Measurements from ENCODE around the gene RAPGEF1. TPM values are rescaled to one million over a fixed set of nuclear protein-coding genes. Genes with fewer than 3 reads are reported as not detected.

RAPGEF1 gene
- total and polyA plus RNA-seq, 2 experiments from 2014 or later: 9.9 to 82.8 TPM

DNA sequence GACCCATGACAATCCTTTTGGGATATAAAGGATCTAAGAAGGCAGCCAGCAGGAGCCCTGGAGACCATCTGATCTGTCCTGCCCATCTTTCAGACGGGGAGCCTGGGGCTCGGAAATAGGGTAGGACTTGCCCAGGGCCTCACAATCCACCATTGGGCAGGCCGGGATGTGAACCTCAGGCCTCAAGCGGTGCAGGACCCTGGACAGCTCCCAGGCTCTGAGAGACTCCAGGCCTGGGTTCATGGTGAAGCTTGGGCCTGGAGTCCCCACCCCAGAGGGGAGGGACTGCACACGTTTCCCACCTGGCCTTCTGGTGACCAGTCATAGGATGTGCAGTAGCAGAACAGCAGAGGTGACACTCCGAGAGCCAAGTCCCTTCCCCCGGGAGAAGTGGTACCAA is 36.6 kb upstream of the RAPGEF1 start:
- Histone ChIP-seq H3K9me2 (ENCODE audit: insufficient read depth) (no peaks in the 10 kb centered on the region), H3K4me3 (no peak overlapping the region), H3K79me2 (replicated peaks; ENCODE audit: insufficient read depth) (no peaks in the 10 kb centered on the region), H2AFZ (no peak overlapping the region), H3F3A (replicated peaks; ENCODE audit: low read depth) (no peaks in the 10 kb centered on the region), H3K27ac (ENCODE audit: low read depth) (no peak overlapping the region), H3K4me2 (no peak overlapping the region), H3K4me1 (ENCODE audit: insufficient read depth) (no peaks in the 10 kb centered on the region), H4K20me1 (replicated peaks; ENCODE audit: insufficient read depth) (no peaks in the 10 kb centered on the region), H3K27me3 (ENCODE audit: insufficient read depth) (no peaks in the 10 kb centered on the region), H3K36me3 (ENCODE audit: insufficient read depth) (no peaks in the 10 kb centered on the region)
- H3K4me1 Mint-ChIP-seq: no peaks in the 10 kb centered on the region
- H3K27ac Mint-ChIP-seq: no peak overlapping the region
- no peak overlapping the region for H3K4me3 Mint-ChIP-seq
- H3K27me3 Mint-ChIP-seq (ENCODE audit: insufficient read depth, low read depth, poor library complexity): peaks cover 3% of the 10 kb centered on the region
- H3K9me3 Mint-ChIP-seq: peaks cover 7% of the 10 kb centered on the region; the same call in 1 of the 3 replicates
- TF ChIP-seq, protein P1, sequence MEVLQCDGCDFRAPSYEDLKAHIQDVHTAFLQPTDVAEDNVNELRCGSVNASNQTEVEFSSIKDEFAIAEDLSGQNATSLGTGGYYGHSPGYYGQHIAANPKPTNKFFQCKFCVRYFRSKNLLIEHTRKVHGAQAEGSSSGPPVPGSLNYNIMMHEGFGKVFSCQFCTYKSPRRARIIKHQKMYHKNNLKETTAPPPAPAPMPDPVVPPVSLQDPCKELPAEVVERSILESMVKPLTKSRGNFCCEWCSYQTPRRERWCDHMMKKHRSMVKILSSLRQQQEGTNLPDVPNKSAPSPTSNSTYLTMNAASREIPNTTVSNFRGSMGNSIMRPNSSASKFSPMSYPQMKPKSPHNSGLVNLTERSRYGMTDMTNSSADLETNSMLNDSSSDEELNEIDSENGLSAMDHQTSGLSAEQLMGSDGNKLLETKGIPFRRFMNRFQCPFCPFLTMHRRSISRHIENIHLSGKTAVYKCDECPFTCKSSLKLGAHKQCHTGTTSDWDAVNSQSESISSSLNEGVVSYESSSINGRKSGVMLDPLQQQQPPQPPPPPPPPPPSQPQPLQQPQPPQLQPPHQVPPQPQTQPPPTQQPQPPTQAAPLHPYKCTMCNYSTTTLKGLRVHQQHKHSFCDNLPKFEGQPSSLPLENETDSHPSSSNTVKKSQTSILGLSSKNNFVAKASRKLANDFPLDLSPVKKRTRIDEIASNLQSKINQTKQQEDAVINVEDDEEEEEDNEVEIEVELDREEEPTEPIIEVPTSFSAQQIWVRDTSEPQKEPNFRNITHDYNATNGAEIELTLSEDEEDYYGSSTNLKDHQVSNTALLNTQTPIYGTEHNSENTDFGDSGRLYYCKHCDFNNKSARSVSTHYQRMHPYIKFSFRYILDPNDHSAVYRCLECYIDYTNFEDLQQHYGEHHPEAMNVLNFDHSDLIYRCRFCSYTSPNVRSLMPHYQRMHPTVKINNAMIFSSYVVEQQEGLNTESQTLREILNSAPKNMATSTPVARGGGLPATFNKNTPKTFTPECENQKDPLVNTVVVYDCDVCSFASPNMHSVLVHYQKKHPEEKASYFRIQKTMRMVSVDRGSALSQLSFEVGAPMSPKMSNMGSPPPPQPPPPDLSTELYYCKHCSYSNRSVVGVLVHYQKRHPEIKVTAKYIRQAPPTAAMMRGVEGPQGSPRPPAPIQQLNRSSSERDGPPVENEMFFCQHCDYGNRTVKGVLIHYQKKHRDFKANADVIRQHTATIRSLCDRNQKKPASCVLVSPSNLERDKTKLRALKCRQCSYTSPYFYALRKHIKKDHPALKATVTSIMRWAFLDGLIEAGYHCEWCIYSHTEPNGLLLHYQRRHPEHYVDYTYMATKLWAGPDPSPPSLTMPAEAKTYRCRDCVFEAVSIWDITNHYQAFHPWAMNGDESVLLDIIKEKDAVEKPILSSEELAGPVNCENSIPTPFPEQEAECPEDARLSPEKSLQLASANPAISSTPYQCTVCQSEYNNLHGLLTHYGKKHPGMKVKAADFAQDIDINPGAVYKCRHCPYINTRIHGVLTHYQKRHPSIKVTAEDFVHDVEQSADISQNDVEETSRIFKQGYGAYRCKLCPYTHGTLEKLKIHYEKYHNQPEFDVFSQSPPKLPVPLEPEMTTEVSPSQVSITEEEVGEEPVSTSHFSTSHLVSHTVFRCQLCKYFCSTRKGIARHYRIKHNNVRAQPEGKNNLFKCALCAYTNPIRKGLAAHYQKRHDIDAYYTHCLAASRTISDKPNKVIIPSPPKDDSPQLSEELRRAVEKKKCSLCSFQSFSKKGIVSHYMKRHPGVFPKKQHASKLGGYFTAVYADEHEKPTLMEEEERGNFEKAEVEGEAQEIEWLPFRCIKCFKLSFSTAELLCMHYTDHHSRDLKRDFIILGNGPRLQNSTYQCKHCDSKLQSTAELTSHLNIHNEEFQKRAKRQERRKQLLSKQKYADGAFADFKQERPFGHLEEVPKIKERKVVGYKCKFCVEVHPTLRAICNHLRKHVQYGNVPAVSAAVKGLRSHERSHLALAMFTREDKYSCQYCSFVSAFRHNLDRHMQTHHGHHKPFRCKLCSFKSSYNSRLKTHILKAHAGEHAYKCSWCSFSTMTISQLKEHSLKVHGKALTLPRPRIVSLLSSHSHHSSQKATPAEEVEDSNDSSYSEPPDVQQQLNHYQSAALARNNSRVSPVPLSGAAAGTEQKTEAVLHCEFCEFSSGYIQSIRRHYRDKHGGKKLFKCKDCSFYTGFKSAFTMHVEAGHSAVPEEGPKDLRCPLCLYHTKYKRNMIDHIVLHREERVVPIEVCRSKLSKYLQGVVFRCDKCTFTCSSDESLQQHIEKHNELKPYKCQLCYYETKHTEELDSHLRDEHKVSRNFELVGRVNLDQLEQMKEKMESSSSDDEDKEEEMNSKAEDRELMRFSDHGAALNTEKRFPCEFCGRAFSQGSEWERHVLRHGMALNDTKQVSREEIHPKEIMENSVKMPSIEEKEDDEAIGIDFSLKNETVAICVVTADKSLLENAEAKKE (CRISPR knock-in tag; IDR thresholded peaks at IDR 0.05): no peak
- TF ChIP-seq REST (IDR thresholded peaks at IDR 0.05; ENCODE audit: unreplicated experiment) (peak; percentile 90), ETS1 (IDR thresholded peaks at IDR 0.05) (no peak), EZH2 (IDR thresholded peaks at IDR 0.05; ENCODE audit: low read depth, unreplicated experiment) (no peak), JUNB (IDR thresholded peaks at IDR 0.05; ENCODE audit: unreplicated experiment) (no peak), ZNF331 (CRISPR knock-in tag; IDR thresholded peaks at IDR 0.05; ENCODE audit: low read depth) (no peak), POLR2AphosphoS5 (IDR thresholded peaks at IDR 0.05; ENCODE audit: low read depth) (no peak)
- TF ChIP-seq, protein P2, sequence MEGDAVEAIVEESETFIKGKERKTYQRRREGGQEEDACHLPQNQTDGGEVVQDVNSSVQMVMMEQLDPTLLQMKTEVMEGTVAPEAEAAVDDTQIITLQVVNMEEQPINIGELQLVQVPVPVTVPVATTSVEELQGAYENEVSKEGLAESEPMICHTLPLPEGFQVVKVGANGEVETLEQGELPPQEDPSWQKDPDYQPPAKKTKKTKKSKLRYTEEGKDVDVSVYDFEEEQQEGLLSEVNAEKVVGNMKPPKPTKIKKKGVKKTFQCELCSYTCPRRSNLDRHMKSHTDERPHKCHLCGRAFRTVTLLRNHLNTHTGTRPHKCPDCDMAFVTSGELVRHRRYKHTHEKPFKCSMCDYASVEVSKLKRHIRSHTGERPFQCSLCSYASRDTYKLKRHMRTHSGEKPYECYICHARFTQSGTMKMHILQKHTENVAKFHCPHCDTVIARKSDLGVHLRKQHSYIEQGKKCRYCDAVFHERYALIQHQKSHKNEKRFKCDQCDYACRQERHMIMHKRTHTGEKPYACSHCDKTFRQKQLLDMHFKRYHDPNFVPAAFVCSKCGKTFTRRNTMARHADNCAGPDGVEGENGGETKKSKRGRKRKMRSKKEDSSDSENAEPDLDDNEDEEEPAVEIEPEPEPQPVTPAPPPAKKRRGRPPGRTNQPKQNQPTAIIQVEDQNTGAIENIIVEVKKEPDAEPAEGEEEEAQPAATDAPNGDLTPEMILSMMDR (conservative IDR thresholded peaks at IDR 0.05; ENCODE audit: low read depth in 2 of 2): no peak
- peak; percentile 94 for ATAC-seq
- peak; percentile 91 for DNase-seq (ENCODE audit: low spot score)
- no peaks in the 10 kb centered on the region for H3K36me3 Mint-ChIP-seq (ENCODE audit: low read depth)
